HG02571 (cell line): ENCODE measurements around the gene SLC45A3.

Experiments used
- ATAC-seq: cut with Tn5 transposase; IDR thresholded peaks from one replicate; pipeline ENCODE4 v1.9.1; 2021; ENCODE audit warnings: mild to moderate bottlenecking, moderate library complexity; ENCODE audit not compliant: unreplicated experiment

Gene SLC45A3

DNA sequence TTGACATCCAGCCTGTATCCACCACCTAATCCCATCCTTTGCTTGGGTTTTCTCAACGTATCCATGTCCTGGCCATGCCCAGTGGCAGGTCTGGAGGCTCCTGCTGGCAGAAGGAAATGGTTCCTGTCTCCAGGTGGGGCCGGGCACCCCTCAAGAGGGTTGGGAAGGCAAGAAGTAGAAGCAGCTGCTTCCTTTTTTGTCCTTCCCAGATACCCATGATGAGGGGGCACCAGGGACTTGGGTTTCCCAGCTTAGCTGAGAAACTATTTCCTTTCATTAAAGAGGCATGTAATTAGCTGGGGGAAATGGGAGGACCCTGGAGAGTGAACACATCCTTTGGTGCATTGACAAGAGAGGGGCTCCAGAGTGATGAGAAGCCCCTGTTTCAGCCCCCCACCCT is 21.1 kb upstream of the SLC45A3 start:
- no peak for ATAC-seq

DNA sequence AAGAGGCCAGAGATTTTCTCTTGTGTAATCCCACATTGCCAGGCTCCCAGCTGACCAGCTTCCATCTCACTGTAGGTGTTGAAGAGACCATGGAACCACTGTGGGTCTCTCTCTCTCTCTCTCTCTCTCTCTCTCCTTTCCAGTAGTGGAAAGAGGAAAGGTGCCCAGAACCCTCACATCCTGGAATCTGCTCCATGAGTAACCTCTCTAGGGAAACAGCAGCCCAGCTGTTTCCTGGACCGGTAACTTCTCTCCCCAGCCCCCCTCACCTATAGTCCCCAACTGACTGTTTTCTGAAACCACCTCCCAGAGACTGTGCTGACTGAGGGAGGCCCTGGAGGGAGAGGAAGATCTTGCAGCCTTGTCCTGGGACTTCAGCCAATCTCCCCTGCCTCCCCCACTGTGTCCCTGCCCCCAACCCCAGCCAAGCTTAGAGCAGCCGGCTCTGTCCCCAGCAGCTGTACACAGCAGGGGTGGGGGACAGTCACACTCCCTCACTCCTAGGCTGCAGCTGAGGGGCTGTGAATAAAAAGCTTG is 20.6 kb upstream of the SLC45A3 start:
- no peak for ATAC-seq

DNA sequence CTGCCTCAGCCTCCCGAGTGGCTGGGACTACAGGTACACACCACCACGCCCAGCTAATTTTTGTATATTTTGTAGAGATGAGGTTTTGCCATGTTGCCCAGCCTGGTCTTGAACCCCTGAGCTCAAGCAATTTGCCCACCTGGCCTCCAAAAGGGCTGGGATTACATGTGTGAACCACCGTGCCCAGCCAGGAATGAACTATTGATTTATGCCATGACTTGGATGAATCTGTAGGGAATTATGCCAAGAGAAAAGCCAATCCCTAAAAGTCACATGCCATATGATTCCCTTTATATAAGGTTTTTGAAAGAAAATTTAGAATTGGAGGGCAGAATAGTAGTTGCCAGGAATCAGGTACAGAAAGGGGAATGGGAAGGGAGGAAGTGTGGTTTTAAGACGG is 19.1 kb upstream of the SLC45A3 start:
- no peak for ATAC-seq

DNA sequence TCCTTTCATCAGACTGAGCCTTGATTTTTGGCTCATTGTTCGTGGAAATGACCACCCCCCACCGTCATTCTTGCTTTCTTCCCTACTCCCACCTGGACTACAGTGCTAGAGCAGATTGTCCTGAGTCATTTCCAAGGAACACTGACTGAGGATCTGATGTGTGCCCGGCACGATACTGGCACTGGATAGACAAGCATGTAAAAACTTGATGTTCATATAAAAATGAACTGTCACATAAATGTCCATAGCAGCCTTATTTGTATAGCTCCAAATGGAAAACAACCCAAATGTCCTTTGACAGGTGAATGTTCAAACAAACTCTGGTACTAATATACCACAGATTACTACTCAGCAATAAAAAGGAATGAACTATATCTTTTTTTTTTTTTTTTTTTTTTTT is 18.6 kb upstream of the SLC45A3 start:
- no peak for ATAC-seq

DNA sequence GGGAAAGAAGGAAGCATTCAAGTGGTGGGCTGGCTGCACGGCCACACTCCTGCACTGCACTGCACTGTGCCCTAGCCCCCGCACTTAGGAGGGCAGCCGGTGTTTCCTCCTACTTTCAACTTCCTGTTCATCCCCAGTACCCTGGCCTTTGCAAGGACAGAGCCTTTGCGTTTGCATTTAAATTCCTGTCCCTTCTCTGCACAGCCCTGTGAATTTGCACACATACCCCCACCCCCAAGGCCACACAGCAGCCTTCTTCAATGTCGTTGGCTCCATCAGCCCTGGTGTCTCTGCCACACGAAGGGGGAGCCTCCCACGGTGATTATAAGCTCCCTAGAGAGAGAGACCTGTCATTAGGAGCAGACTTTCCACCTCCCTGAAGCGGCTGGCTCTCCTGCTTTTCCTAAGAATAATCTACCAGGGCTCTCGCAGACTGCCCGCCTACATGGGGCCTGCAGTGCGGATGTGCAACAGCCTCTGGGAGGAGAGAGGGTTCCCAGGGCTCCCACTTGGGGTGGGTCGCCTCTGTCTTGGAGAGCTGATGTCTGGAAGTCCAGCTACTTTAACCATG is 13.2 kb upstream of the SLC45A3 start:
- ATAC-seq: no peak

DNA sequence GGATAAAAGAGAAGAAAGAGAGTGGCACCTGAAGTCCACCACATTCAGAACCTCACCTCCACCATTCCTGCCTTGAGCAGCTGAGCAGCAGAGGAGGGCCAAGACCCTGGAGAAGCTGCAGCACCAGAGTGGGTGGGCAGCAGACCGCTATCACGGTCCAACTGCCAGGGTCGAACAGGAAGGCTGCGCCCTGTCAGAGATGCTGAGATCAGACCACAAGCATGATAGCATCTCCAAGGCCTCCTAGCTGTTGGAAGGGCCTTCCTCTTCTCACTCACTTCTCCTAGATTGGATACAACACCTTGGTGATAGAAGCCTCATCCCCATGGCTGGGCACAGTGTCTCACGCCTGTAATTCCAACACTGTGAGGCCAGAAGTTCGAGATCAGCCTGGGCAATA is 12.1 kb upstream of the SLC45A3 start:
- ATAC-seq: no peak

DNA sequence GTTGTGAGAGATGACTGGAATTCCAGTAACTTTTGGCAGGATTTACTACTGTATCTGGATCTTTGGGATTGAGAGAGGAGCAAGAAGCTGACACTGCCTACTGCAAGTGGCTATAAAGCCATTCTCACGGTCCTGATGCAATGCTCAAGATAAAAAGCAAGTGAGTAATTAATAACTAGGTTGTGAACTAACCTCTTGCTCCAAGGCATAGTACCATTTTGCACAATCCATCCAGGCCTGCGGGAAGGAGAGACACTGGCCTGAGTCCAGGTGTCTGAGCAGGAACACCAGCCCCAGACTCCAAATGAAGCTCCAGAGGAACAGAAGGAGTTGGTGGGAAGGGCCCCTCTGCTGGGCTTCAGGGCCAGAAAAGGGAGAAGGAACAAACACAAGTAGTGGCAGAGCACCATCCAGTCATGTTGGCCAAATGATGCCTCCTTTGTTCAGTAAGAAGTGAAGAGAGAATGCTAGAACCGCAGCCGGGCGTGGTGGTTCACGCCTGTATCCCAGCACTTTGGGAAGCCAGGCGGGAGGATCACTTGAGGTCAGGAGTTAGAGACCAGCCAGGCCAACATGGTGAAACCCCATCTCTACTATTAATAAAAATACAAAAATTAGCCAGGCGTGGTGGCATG is 9.9 kb upstream of the SLC45A3 start:
- no peak for ATAC-seq

DNA sequence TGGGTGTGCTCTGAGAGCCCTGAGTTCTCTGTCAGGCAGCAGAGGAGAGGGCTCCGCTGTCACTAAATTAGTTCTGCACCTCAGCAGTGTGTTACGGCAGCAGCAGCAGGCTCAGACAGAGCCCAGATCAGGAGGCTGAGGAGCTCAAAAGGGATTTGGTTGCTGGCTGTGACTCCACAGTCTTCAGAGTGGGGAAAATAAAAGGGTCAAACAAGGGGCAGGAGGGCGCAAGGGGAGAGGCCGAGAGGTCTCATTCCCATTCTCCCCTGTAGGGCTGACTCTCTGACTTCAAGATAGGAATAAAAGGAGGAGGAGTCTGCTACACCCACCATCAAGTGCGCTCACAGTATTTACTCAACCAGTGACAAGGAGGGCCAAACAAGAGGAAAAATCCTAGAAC is 9.2 kb upstream of the SLC45A3 start:
- no peak for ATAC-seq

DNA sequence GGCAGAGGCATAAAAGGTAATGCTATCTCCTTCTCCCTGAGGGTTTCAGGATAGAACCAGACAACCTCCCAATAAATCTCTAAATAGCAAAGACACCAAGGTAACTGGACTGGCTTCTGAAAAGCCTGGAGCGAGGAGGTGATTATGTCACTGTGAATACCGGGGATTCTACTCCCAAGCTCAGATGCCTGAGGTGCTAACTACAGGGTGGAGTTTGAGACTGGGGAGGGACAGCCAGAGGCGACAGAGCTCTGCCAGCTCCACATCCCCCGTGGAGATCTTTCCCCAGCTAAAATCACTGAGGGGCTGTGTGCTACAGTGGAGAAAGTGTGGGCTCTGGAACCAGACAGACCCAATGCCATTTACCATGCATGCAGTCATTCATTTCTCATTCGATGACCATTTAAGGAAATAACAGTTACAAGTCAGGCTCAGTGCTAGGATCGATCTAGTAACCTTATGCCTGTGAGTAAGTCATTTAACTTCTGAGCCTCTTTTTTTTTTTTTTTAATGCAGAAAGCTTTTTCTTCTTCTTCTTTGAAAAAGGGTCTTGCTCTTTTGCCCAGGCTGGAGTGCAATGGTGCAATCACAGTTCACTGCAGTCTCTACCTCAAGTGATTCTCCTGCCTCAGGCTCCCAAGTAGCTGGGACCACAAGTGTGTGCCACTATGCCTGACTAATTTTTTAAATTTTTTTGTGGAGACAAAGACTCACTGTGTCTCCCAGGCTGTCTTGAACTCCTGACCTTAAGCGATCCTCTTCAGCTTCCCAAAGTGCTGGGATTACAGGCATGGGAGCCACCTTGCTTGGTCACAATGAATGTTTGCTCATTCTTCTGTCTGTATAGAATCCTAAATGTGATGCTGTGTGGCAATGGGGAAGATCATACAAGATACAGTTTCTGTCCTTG is 8.1 kb upstream of the SLC45A3 start:
- ATAC-seq: no peak

DNA sequence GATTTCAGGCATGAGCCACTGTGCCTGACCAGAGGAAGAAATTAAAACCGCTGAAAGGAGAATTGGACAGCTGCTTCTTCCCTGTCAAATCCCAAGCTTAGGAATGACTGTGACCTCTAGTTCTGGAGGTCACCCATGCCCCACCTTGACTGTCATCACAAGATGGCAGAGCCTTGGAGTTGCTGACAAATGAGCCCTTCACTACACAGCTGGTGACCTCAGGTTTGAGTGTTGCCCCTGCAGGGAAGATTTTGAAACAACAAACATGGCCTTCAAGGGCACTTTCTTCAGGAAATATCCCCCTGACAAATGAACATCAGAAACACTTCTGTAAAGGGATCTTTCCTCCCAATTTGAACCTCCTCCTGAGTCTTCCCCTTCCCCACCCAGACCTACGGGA is 6.9 kb upstream of the SLC45A3 start:
- no peak for ATAC-seq

DNA sequence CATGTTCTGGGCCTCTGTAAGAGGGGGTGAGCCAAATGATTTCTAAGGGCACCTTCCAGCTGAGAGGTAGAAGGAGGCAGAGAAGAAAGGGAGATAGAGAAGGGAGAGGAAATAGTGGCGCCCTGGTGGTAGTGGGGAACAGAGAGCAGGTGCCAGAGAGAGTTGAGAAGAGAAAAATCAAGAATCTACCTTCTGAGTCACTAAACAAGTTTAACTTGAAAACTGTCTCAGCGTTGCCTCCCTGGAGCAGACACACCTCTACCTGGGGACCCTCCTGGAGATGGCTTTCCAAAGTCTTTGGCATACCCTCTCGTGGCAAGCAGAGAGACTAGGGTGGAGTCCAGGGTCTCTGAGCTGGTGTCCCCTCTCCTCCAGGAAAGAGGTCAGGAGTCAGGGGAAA is 1.1 kb upstream of the SLC45A3 start:
- ATAC-seq: no peak

DNA sequence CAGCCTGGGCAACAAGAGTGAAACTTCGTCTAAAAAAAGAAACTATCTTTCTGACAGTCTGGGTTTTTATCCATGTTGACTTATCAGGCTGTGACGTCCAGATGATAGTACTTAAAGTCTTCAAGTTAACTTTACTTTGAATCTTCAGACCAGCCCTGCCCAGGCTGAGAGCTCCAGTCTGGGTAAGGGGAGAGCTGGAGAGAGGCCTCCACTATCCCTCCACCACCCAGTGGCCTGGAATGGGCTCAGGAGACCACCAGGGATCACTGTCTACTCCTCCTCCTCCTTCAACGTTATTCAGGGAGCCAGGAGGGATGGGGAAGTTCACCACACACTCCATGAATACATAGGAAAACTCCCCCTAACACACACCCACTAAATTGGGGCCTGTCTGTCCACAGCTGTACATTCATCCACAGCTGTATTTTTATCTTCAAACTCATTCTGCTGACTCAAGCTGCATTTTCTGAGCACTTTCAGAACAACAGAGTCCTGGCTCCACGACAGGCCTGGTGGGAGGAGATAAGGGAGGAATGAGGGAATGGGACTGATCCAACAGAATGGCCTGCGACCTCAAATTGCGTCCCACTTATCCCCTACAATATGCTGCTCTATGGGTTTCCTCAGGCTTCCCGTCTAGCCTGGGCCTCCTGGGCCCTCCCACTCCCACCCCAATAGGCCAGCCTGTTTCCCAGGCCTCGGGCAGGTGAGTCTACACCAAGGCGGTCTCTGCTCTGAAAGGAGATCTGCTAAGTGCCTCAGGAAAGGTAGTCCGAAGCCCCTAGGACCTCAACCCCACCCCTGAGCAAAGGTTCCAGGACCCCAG is 1.8 kb downstream of the SLC45A3 start:
- ATAC-seq: no peak

DNA sequence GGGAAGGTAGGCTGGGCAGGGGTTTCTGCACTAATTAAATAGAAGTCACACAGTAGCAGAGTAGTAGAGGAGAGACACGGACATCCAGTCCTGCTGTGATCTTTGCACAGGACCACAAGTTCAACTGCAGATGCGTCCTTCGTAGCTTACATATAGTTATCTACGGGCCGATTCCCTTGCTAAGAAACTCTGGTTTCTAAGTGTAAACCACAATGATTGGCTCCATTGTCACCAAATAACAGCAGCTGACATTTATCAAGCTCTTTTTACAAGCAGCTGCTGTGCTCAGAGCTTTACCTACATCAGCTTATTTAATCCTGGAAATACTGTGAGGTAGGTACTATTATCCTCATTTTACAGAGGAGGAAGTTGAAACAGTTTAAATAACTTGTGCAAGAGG is 3.1 kb downstream of the SLC45A3 start:
- no peak for ATAC-seq

DNA sequence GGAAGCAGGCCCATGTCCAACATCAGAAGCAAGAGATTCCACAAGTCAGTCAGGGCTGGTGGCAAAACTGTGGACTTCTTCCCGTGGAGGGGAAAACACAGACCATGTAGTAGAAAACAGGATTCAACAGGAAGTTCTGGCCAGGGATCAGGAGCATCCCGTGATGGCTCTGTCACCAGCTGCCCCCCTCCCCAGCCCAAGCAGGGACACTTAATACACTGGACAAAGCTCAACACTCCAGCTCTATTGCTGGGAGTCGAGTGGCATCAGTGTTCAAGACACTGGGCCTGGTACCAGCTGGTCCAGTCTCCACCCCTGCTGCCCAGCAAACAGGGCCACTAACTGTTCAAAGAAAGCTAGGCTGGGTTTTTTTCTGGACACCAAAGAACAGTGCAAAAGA is 3.7 kb downstream of the SLC45A3 start:
- no peak for ATAC-seq

DNA sequence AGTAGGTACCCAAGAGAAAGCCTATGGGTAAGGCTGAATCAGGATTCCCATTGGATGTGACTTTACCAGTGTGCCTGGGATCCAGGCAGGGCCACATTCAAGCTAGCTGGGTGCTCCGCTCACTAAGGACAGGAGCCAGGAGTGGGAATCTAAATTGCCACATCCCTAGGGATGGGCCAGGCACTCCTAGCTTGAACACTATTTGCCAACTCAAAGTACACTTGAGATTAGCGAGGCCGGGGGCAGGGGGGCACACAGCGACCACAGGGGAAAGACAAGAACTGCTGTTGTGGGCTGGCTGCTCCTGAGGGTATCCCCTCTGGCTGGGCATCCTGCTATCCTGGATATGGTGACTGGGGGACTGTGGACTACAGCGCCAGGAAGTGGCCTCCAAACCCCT is 4.3 kb downstream of the SLC45A3 start:
- no peak for ATAC-seq

DNA sequence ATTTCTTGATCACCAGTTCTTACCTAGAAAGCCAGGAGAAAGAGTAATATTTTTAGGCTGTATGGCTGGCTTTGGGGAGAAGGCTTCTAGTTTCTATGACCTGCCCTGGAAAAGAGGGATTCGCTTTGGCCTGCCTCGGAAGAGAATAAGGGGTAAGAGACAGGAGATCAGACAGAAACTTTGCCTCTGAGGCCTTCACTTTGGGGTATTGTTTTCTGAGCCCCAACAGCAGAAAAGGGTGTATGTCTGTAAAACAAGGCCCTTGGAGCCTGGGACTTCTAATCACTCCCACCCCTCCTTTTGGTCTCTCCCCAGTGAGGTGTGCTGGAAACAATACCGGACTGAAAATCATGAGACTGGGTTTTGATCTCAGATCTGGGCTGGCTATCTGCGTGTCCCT is 5.1 kb downstream of the SLC45A3 start:
- no peak for ATAC-seq

DNA sequence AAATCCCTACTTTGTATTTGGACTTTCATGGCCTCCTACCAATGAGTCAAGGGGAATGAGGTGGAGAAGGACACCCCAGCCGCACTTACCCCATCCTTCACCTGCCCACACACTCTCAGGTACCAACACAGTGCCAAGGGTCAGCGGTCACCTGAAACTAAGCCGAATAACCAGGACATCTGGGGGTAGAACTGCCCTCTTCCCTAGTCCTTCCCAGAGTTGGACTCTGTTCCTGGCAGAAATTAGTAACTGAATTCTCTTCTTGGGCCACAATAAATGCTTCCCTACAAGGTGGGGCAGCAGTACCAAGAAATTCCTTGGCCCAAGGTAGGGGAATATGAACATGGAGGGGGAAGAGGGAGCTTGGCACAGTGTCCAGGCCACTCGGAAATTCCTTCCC is 7.3 kb downstream of the SLC45A3 start:
- ATAC-seq: no peak

DNA sequence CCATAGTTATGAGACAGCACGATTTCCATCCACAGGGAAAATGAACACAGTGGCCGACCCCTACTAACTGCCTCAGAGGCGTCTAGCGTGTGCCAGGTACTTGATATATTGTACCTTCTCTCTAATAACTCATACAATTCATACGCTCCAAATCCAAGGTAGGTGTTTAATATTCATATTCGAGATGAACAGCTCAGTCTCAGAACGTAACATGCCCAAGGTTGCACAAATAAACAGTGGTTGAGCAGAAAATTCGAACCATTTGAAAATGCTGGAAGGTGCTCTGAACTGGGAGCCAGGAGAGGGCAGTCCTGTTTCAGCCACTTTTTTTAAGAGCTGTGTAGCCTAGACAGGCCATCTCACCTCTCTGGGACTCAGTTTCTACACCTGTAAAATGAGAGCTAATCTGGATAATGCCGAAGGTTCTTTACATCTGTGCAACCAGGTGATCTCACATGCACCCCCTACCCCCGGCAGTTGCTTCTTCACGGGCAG is 7.9 kb downstream of the SLC45A3 start:
- no peak for ATAC-seq

DNA sequence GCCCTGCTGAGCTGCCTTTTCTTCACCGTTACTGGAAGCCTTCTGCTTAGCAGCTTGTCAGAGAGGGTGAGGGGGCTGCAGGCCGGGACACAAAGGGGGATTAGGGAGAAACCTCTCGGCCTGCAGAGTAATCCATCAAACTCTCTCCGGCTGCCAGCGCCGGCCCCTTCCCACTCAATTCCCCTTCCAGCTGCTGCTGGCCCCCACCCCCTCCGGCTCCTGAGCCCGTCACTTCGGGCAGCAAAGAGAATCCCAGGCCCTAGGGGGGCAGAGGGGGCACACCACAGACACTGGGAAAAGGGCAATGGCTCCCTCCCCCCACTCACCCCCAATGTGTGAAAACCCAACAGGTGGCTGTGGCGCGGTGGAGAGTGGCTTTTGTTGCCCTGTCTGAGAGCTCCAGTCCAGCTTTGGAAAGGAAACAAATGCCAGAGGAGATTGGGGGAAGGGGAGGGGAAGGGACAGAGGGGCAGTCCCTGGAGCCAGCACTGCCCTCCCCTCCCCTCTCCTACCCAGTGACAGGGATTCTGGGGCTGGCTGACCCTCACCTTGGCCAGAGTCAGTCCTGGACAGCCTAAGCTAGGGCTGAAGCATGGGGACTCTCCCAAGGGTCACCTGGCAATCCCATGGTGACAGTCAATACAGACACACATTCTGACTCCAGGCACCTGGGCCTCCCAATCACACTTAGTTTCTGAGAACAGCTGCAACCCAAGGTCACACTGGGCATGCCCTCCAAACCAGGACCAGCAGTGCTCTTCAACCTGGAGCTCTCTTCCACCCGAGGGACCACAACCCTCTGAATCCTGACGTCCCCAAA is 9.5 kb downstream of the SLC45A3 start:
- no peak for ATAC-seq

DNA sequence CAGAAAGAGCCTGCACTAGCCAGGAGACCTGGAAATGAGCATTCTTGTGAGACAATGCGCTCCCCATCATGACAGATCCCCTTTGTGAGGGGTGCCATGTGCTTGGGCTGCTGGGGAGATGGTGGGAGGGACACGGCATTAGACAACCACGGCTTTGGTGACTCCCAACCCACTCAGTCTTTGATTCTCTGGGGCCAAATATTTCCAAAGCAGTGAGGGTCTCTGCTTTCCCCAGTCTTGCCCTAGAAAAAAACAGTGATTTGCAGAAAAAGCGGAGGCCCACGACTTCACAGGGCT is 10.2 kb downstream of the SLC45A3 start:
- no peak for ATAC-seq
